ENCODE measurements around the gene FAM161B.
"Not testable (repeated sequence)": the region's sequence is repeated elsewhere in the genome, so short reads cannot be mapped to it uniquely, and the experiment has no call there.

The FAM161B gene

GRCh38 chr14:73935666-73936065, 14.2 kb downstream of the FAM161B start:
- no peak for DNase-seq (ENCODE audit: low read depth, low spot score)
- no peak overlapping the region for H3K9ac ChIP-seq (ENCODE audit: insufficient read length)
- no peak for TF ChIP-seq FOXP2 (optimal IDR thresholded peaks at IDR 0.05; ENCODE audit: control extremely low read depth, extremely low read length, insufficient read depth)
- TF ChIP-seq EZH2 (IDR thresholded peaks at IDR 0.05): no peak
- no peak for TF ChIP-seq POLR2AphosphoS5 (IDR thresholded peaks at IDR 0.05; ENCODE audit: borderline replicate concordance, low read depth, low read length)

GRCh38 chr14:73924337-73924736, 25.6 kb downstream of the FAM161B start:
- no peaks in the 10 kb centered on the region for H3K9me3 ChIP-seq (ENCODE audit: low read depth, low read length)
- no peak overlapping the region for H3K9ac ChIP-seq (ENCODE audit: insufficient read length)
- peaks cover 94% of the 10 kb centered on the region for H3K36me3 ChIP-seq (ENCODE audit: insufficient read depth, low read length)
- H3K27ac ChIP-seq: no peak overlapping the region
- no peak overlapping the region for H3K4me3 ChIP-seq
- TF ChIP-seq POLR2AphosphoS5 (IDR thresholded peaks at IDR 0.05; ENCODE audit: borderline replicate concordance, low read depth, low read length) (no peak), EZH2 (IDR thresholded peaks at IDR 0.05) (no peak), FOXP2 (optimal IDR thresholded peaks at IDR 0.05; ENCODE audit: control extremely low read depth, extremely low read length, insufficient read depth) (no peak)
- no peak for DNase-seq (ENCODE audit: low read depth, low spot score)

More at GRCh38 chr14:73935666-73936065, 14.2 kb downstream of the FAM161B start:
- Histone ChIP-seq H3K27ac (no peak overlapping the region), H3K9me3 (ENCODE audit: low read depth, low read length) (no peaks in the 10 kb centered on the region), H3K36me3 (ENCODE audit: insufficient read depth, low read length) (peaks cover 36% of the 10 kb centered on the region), H3K4me3 (no peak overlapping the region)

GRCh38 chr14:73919457-73919856, 30.4 kb downstream of the FAM161B start:
- DNase-seq (ENCODE audit: low read depth, low spot score); H3K4me3 ChIP-seq; H3K9me3 ChIP-seq (ENCODE audit: low read depth, low read length); H3K27ac ChIP-seq; H3K9ac ChIP-seq (ENCODE audit: insufficient read length): not testable (repeated sequence)
- peaks cover 67% of the 10 kb centered on the region for H3K36me3 ChIP-seq (ENCODE audit: insufficient read depth, low read length)

GRCh38 chr14:73916324-73916723, 33.6 kb downstream of the FAM161B start:
- no peak overlapping the region for H3K27ac ChIP-seq

GRCh38 chr14:73913256-73913655, 36.6 kb downstream of the FAM161B start:
- Histone ChIP-seq H3K9me3 (ENCODE audit: low read depth, low read length) (no peaks in the 10 kb centered on the region), H3K36me3 (ENCODE audit: insufficient read depth, low read length) (peaks cover 66% of the 10 kb centered on the region), H3K9ac (ENCODE audit: insufficient read length) (no peak overlapping the region), H3K4me3 (no peak overlapping the region), H3K27ac (no peak overlapping the region)
- DNase-seq (ENCODE audit: low read depth, low spot score): no peak
- TF ChIP-seq FOXP2 (optimal IDR thresholded peaks at IDR 0.05; ENCODE audit: control extremely low read depth, extremely low read length, insufficient read depth): no peak
- no peak for TF ChIP-seq POLR2AphosphoS5 (IDR thresholded peaks at IDR 0.05; ENCODE audit: borderline replicate concordance, low read depth, low read length)
- no peak for TF ChIP-seq EZH2 (IDR thresholded peaks at IDR 0.05)

More at GRCh38 chr14:73916324-73916723, 33.6 kb downstream of the FAM161B start:
- Histone ChIP-seq H3K9me3 (ENCODE audit: low read depth, low read length) (no peaks in the 10 kb centered on the region), H3K36me3 (ENCODE audit: insufficient read depth, low read length) (peaks cover 64% of the 10 kb centered on the region), H3K4me3 (no peak overlapping the region), H3K9ac (ENCODE audit: insufficient read length) (no peak overlapping the region)
- DNase-seq (ENCODE audit: low read depth, low spot score): no peak
- TF ChIP-seq POLR2AphosphoS5 (IDR thresholded peaks at IDR 0.05; ENCODE audit: borderline replicate concordance, low read depth, low read length) (no peak), EZH2 (IDR thresholded peaks at IDR 0.05) (no peak), FOXP2 (optimal IDR thresholded peaks at IDR 0.05; ENCODE audit: control extremely low read depth, extremely low read length, insufficient read depth) (no peak)

- no peak overlapping the region for H3K9ac ChIP-seq (ENCODE audit: insufficient read length)
- H3K27ac ChIP-seq: no peak overlapping the region
- DNase-seq (ENCODE audit: low read depth, low spot score): no peak
- H3K9me3 ChIP-seq (ENCODE audit: low read depth, low read length): no peaks in the 10 kb centered on the region
- TF ChIP-seq EZH2 (IDR thresholded peaks at IDR 0.05) (no peak), FOXP2 (optimal IDR thresholded peaks at IDR 0.05; ENCODE audit: control extremely low read depth, extremely low read length, insufficient read depth) (no peak), POLR2AphosphoS5 (IDR thresholded peaks at IDR 0.05; ENCODE audit: borderline replicate concordance, low read depth, low read length) (no peak)
- no peak overlapping the region for H3K4me3 ChIP-seq
- peaks cover 85% of the 10 kb centered on the region for H3K36me3 ChIP-seq (ENCODE audit: insufficient read depth, low read length)
Observed at GRCh38 chr14:73909681-73910080, 40.2 kb downstream of the FAM161B start.

GRCh38 chr14:73903028-73903427, 46.9 kb downstream of the FAM161B start:
- Histone ChIP-seq H3K9me3 (ENCODE audit: low read depth, low read length) (no peaks in the 10 kb centered on the region), H3K36me3 (ENCODE audit: insufficient read depth, low read length) (peaks cover 73% of the 10 kb centered on the region), H3K9ac (ENCODE audit: insufficient read length) (no peak overlapping the region), H3K27ac (no peak overlapping the region), H3K4me3 (no peak overlapping the region)
- TF ChIP-seq POLR2AphosphoS5 (IDR thresholded peaks at IDR 0.05; ENCODE audit: borderline replicate concordance, low read depth, low read length) (no peak), FOXP2 (optimal IDR thresholded peaks at IDR 0.05; ENCODE audit: control extremely low read depth, extremely low read length, insufficient read depth) (no peak), EZH2 (IDR thresholded peaks at IDR 0.05) (no peak)
- DNase-seq (ENCODE audit: low read depth, low spot score): no peak

- no peaks in the 10 kb centered on the region for H3K9me3 ChIP-seq (ENCODE audit: low read depth, low read length)
- H3K36me3 ChIP-seq (ENCODE audit: insufficient read depth, low read length): peaks cover 83% of the 10 kb centered on the region
- no peak overlapping the region for H3K9ac ChIP-seq (ENCODE audit: insufficient read length)
- DNase-seq (ENCODE audit: low read depth, low spot score): no peak
- TF ChIP-seq POLR2AphosphoS5 (IDR thresholded peaks at IDR 0.05; ENCODE audit: borderline replicate concordance, low read depth, low read length): no peak
- TF ChIP-seq EZH2 (IDR thresholded peaks at IDR 0.05): no peak
- no peak for TF ChIP-seq FOXP2 (optimal IDR thresholded peaks at IDR 0.05; ENCODE audit: control extremely low read depth, extremely low read length, insufficient read depth)
- H3K4me3 ChIP-seq: no peak overlapping the region
- no peak overlapping the region for H3K27ac ChIP-seq
Observed at GRCh38 chr14:73896521-73896920, 53.4 kb downstream of the FAM161B start.

- no peak for TF ChIP-seq FOXP2 (optimal IDR thresholded peaks at IDR 0.05; ENCODE audit: control extremely low read depth, extremely low read length, insufficient read depth)
- no peak for TF ChIP-seq POLR2AphosphoS5 (IDR thresholded peaks at IDR 0.05; ENCODE audit: borderline replicate concordance, low read depth, low read length)
- no peak for TF ChIP-seq EZH2 (IDR thresholded peaks at IDR 0.05)
- H3K9ac ChIP-seq (ENCODE audit: insufficient read length): no peak overlapping the region
- no peak for DNase-seq (ENCODE audit: low read depth, low spot score)
- no peaks in the 10 kb centered on the region for H3K9me3 ChIP-seq (ENCODE audit: low read depth, low read length)
- no peak overlapping the region for H3K4me3 ChIP-seq
- no peak overlapping the region for H3K27ac ChIP-seq
- peaks cover 82% of the 10 kb centered on the region for H3K36me3 ChIP-seq (ENCODE audit: insufficient read depth, low read length)
Observed at GRCh38 chr14:73895939-73896338, 54.0 kb downstream of the FAM161B start.

GRCh38 chr14:73894180-73894687, 55.7 kb downstream of the FAM161B start:
- H3K4me3 ChIP-seq; H3K9me3 ChIP-seq (ENCODE audit: low read depth, low read length); H3K9ac ChIP-seq (ENCODE audit: insufficient read length); H3K27ac ChIP-seq; DNase-seq (ENCODE audit: low read depth, low spot score): not testable (repeated sequence)
- H3K36me3 ChIP-seq (ENCODE audit: insufficient read depth, low read length): peaks cover 70% of the 10 kb centered on the region

Data from SK-N-MC (cell line).